Neural cell (in vitro differentiated cells): ENCODE results near the gene COL20A1.

Source experiments
- CTCF ChIP-seq: fragments of 450-650 bp; IDR thresholded peaks from 2 replicates; pipeline ENCODE4 v1.5.1; 2014; ENCODE audit warnings: antibody characterized with exemption, mild to moderate bottlenecking, moderate library complexity; ENCODE audit not compliant: poor library complexity, severe bottlenecking
- EP300 ChIP-seq: fragments of 450-650 bp; conservative IDR thresholded peaks from 2 replicates; pipeline ENCODE4 v1.6.1; 2014; ENCODE audit warnings: antibody characterized with exemption, mild to moderate bottlenecking, moderate library complexity; ENCODE audit not compliant: poor library complexity, severe bottlenecking
- EZH2 ChIP-seq: fragments of 200-600, 300-800 bp; shearing (Covaris generic), sonication (generic); IDR thresholded peaks from 2 replicates; pipeline ENCODE4 v1.6.1; 2014; ENCODE audit warnings: antibody characterized with exemption, low read length, borderline replicate concordance, mild to moderate bottlenecking; ENCODE audit not compliant: insufficient read depth, poor library complexity, severe bottlenecking
- MXI1 ChIP-seq: fragments of 450-650 bp; conservative IDR thresholded peaks from 2 replicates; pipeline ENCODE4 v1.6.1; 2014; ENCODE audit warnings: antibody characterized with exemption, mild to moderate bottlenecking; ENCODE audit not compliant: poor library complexity, severe bottlenecking
- POLR2AphosphoS5 ChIP-seq: IDR thresholded peaks from 2 replicates; pipeline ENCODE4 v1.6.1; 2012
- RAD21 ChIP-seq: fragments of 450-650 bp; conservative IDR thresholded peaks from 2 replicates; pipeline ENCODE4 v1.6.1; 2014; ENCODE audit warnings: antibody characterized with exemption, mild to moderate bottlenecking, moderate library complexity

GRCh38 chr20:63356511-63356910 is 63.5 kb downstream of the COL20A1 start:
- no peak for TF ChIP-seq CTCF
- no peak for TF ChIP-seq MXI1
- TF ChIP-seq EZH2 = no peak
- no peak for TF ChIP-seq POLR2AphosphoS5
- no peak for TF ChIP-seq EP300
- TF ChIP-seq RAD21 = no peak
